Prostate gland (tissue), 2 donors: ENCODE measurements around the gene JMJD8. TPM values are rescaled to one million over a fixed set of nuclear protein-coding genes. Genes with fewer than 3 reads are reported as not detected.

Experiments
- DNase-seq: peaks from one replicate; pipeline ENCODE4 v3.0.0-alpha.2; 2019; ENCODE audit warnings: low spot score
- H3K27ac ChIP-seq, 2 donors: fragments of 200-600 bp; sonication (generic); 2 replicates each; pipeline ENCODE4 v1.5.1; 2017 to 2019
- H3K27me3 ChIP-seq: fragments of 200-600 bp; sonication (generic); replicated peaks from 2 replicates; pipeline ENCODE4 v1.5.1; 2019; ENCODE audit not compliant: insufficient read depth
- H3K36me3 ChIP-seq, 2 donors: fragments of 200-600 bp; sonication (generic); 1 replicate in 1 of 2; 2 replicates in 1 of 2; pipeline versions ENCODE4 v1.5.1 to v1.8.1; 2017 to 2019
- H3K4me1 ChIP-seq: fragments of 200-600 bp; sonication (generic); replicated peaks from 2 replicates; pipeline ENCODE4 v1.5.1; 2019
- H3K4me3 ChIP-seq, 2 donors: fragments of 200-600 bp; sonication (generic); 2 replicates each; pipeline ENCODE4 v1.5.1; 2017 to 2019
- H3K9me3 ChIP-seq: fragments of 200-600 bp; sonication (generic); 2 replicates; pipeline ENCODE4 v1.5.1; 2017
- CTCF ChIP-seq, 4 experiments: fragments of 200-600 bp in 2 of 4; fragments of 450-650 bp in 2 of 4; sonication (generic) in 2 of 4; IDR thresholded peaks; 1 replicate in 3 of 4; 2 replicates in 1 of 4; pipeline ENCODE4 v1.5.1; 2016 to 2019; ENCODE audit warnings: antibody characterized with exemption in 4 of 4, mild to moderate bottlenecking in 2 of 4, moderate library complexity in 2 of 4
- POLR2A ChIP-seq: fragments of 450-650 bp; IDR thresholded peaks from one replicate; pipeline ENCODE4 v1.6.1; 2016; ENCODE audit warnings: antibody characterized with exemption, mild to moderate bottlenecking
- POLR2AphosphoS5 ChIP-seq: sonication (generic); formaldehyde crosslinking; IDR thresholded peaks from one replicate; pipeline ENCODE4 v1.6.1; 2017; ENCODE audit warnings: antibody characterized with exemption
- WGBS: methylation state at CpG from one replicate; pipeline ENCODE4 v1.1.5; 2018; 5-methylcytosine and 5-hydroxymethylcytosine counted together
- intact Hi-C: fragments of 100-400 bp; cut with DNase I; formaldehyde crosslinking; loops from one replicate; pipeline ENCODE4 v1.14.2; 2022
- total RNA-seq, 2 donors: library from RNA; depleted of rRNA; stranded (reverse); fragments of >200 nt; gene quantifications; one replicate each; pipeline ENCODE4 v1.1.0, GENCODE V29; 2016

JMJD8 gene
- total RNA-seq, 2 donors from 2014 or later, result 121 to 132 TPM

- Histone ChIP-seq H3K4me1 (no peaks in the 10 kb centered on the region), H3K4me3 (no peak overlapping the region), H3K9me3 (no peaks in the 10 kb centered on the region), H3K36me3 (no peaks in the 10 kb centered on the region), H3K27me3 (peaks cover 22% of the 10 kb centered on the region), H3K27ac (no peak overlapping the region)
- intact Hi-C loops, result no loop called here
- no peak for DNase-seq
- TF ChIP-seq CTCF (IDR thresholded peaks at IDR 0.05) (no peak), POLR2A (no peak), POLR2AphosphoS5 (no peak)
- WGBS, result 58% methylated on average over 3 of the region's 3 CpGs
Observed at GRCh38 chr16:708019-708418, 23.9 kb upstream of the JMJD8 start.

GRCh38 chr16:707062-707538, 23.0 kb upstream of the JMJD8 start:
- Histone ChIP-seq H3K36me3 (no peaks in the 10 kb centered on the region), H3K27ac (no peak overlapping the region), H3K27me3 (peaks cover 22% of the 10 kb centered on the region), H3K4me1 (no peaks in the 10 kb centered on the region), H3K9me3 (no peaks in the 10 kb centered on the region), H3K4me3 (no peak overlapping the region)
- 26% methylated on average over 14 of the region's 14 CpGs for WGBS
- TF ChIP-seq POLR2AphosphoS5 (no peak), POLR2A (no peak), CTCF (IDR thresholded peaks at IDR 0.05) (no peak)
- intact Hi-C loops, result no loop called here
- DNase-seq, result no peak

GRCh38 chr16:706189-707061, 22.3 kb upstream of the JMJD8 start:
- no peak for DNase-seq
- TF ChIP-seq CTCF (IDR thresholded peaks at IDR 0.05), result no peak
- no peak for TF ChIP-seq POLR2AphosphoS5
- TF ChIP-seq POLR2A, result no peak
- WGBS, result 3% methylated on average over 47 of the region's 49 CpGs
- intact Hi-C loops, result no loop called here
- no peaks in the 10 kb centered on the region for H3K36me3 ChIP-seq
- H3K27ac ChIP-seq, result no peak overlapping the region
- peaks cover 27% of the 10 kb centered on the region for H3K27me3 ChIP-seq
- H3K9me3 ChIP-seq, result no peaks in the 10 kb centered on the region
- no peak overlapping the region for H3K4me3 ChIP-seq
- no peaks in the 10 kb centered on the region for H3K4me1 ChIP-seq

- no peak for DNase-seq
- H3K4me3 ChIP-seq, result peak within 1 kb of the TSS; percentile 8 to 39
- no peaks in the 10 kb centered on the region for H3K36me3 ChIP-seq
- intact Hi-C loops, result no loop called here
- no peaks in the 10 kb centered on the region for H3K4me1 ChIP-seq
- peaks cover 30% of the 10 kb centered on the region for H3K27me3 ChIP-seq
- 4% methylated on average over 24 of the region's 115 CpGs for WGBS
- H3K27ac ChIP-seq, result no peak within 1 kb of the TSS
- no peaks in the 10 kb centered on the region for H3K9me3 ChIP-seq
- TF ChIP-seq POLR2A, result no peak
- no peak for TF ChIP-seq CTCF (IDR thresholded peaks at IDR 0.05)
- no peak for TF ChIP-seq POLR2AphosphoS5
Observed at GRCh38 chr16:705431-706188, 21.5 kb upstream of the JMJD8 start, which contains the start of gene FBXL16. Gene FBXL16, minus strand, starts transcription at chr16:705801. Its CDS starts 8,396 bp downstream, at chr16:697405.
